HCT116 (cell line): ENCODE measurements around the gene FBXW4. TPM values are rescaled to one million over a fixed set of nuclear protein-coding genes. Genes with fewer than 3 reads are reported as not detected.

ENCODE experiments used
- ATAC-seq: fragments of 200-7000 bp; cut with Tn5 transposase; 2 replicates; pipeline ENCODE4 v1.9.1; 2020; ENCODE audit warnings: mild to moderate bottlenecking, moderate library complexity
- BruUV-seq: library from RNA; stranded (reverse); fragments of 400-500 nt; replicated peaks from 2 replicates; lab custom pipeline; 2021; lab: Mats Ljungman, UMichigan
- CTCF ChIA-PET: fragments of 300-600 bp; sonication (Branson Sonifier 250); formaldehyde crosslinking; loops from one replicate; lab custom pipeline; 2021; ENCODE audit warnings: antibody characterized with exemption; lab: Charles Lee
- POLR2A ChIA-PET: fragments of 300-600, 350-600 bp; sonication (Branson Sonifier 250); formaldehyde crosslinking; loops from one replicate; lab custom pipeline; 2021; ENCODE audit warnings: antibody characterized with exemption; lab: Charles Lee
- RAD21 ChIA-PET, 2 experiments: fragments of 300-600 bp; sonication (Branson Sonifier 250); formaldehyde crosslinking; loops; one replicate each; lab custom pipeline; 2023; ENCODE audit warnings: low total read pairs in 2 of 2; ENCODE audit not compliant: uncharacterized antibody in 2 of 2, unreplicated experiment in 2 of 2, low non-redundant PET in 1 of 2; lab: Charles Lee
- DNase-seq: peaks from one replicate; pipeline ENCODE4 v3.0.0-alpha.2; 2010; ENCODE audit warnings: low read depth, low spot score
- H2AFZ ChIP-seq: fragments of 200-600 bp; shearing (Covaris generic), sonication (generic); 2 replicates; pipeline ENCODE4 v1.6.1; 2017; ENCODE audit warnings: low read depth, mixed run types, mixed read lengths, antibody characterized with exemption, low read length; ENCODE audit not compliant: poor library complexity, severe bottlenecking
- H3K27ac ChIP-seq: 2 replicates; pipeline ENCODE4 v1.5.1; 2012; ENCODE audit warnings: low read depth, low read length
- H3K27me3 ChIP-seq: fragments of 200-600 bp; sonication (generic); 2 replicates; pipeline ENCODE4 v1.6.1; 2016; ENCODE audit warnings: mixed run types, low read length, mixed read lengths; ENCODE audit not compliant: insufficient read depth
- H3K36me3 ChIP-seq, 2 experiments: fragments of 200-500 bp in 1 of 2; fragments of 200-600 bp in 1 of 2; sonication (Bioruptor generic) in 1 of 2; sonication (generic) in 1 of 2; 2 replicates each; pipeline versions ENCODE4 v1.5.1 to v1.6.1; 2014 to 2016; ENCODE audit warnings: low read length in 2 of 2, inconsistent platforms in 1 of 2, mixed read lengths in 1 of 2, mixed run types in 1 of 2; ENCODE audit not compliant: insufficient read depth in 2 of 2, control insufficient read depth in 1 of 2
- H3K4me1 ChIP-seq, 2 experiments: fragments of 200-600 bp in 1 of 2; sonication (generic) in 1 of 2; 2 replicates each; pipeline versions ENCODE4 v1.5.1 to v1.6.1; 2012 to 2017; ENCODE audit warnings: low read length in 2 of 2, inconsistent platforms in 1 of 2, mild to moderate bottlenecking in 1 of 2, mixed read lengths in 1 of 2, mixed run types in 1 of 2, moderate library complexity in 1 of 2; ENCODE audit not compliant: insufficient read depth in 2 of 2, control insufficient read depth in 1 of 2
- H3K4me2 ChIP-seq: fragments of 200-600 bp; sonication (generic); 2 replicates; pipeline ENCODE4 v1.6.1; 2017; ENCODE audit warnings: mixed run types, low read length, mixed read lengths
- H3K4me3 ChIP-seq, 2 experiments: fragments of 200-600 bp in 1 of 2; sonication (generic) in 1 of 2; replicated peaks in 1 of 2; 2 replicates each; pipeline ENCODE4 v1.5.1; 2011 to 2016; ENCODE audit warnings: low read length in 2 of 2, control low read depth in 1 of 2, low read depth in 1 of 2, mild to moderate bottlenecking in 1 of 2, mixed read lengths in 1 of 2, mixed run types in 1 of 2
- H3K79me2 ChIP-seq: fragments of 200-600 bp; sonication (generic); 2 replicates; pipeline ENCODE4 v1.6.1; 2017; ENCODE audit warnings: mild to moderate bottlenecking, mixed run types, low read length, moderate library complexity, mixed read lengths; ENCODE audit not compliant: insufficient read depth
- H3K9ac ChIP-seq: fragments of 200-600 bp; sonication (generic); 2 replicates; pipeline ENCODE4 v1.6.1; 2016; ENCODE audit warnings: low read length, mixed read lengths
- H3K9me2 ChIP-seq: fragments of 200-600 bp; sonication (generic), shearing (Covaris generic); 2 replicates; pipeline ENCODE4 v1.6.1; 2017; ENCODE audit warnings: mixed run types, mild to moderate bottlenecking, moderate library complexity; ENCODE audit not compliant: insufficient read depth
- H3K9me3 ChIP-seq, 2 experiments: fragments of 200-500 bp in 1 of 2; fragments of 200-600 bp in 1 of 2; sonication (Bioruptor generic) in 1 of 2; sonication (generic) in 1 of 2; 2 replicates each; pipeline ENCODE4 v1.6.1; 2014 to 2017; ENCODE audit warnings: low read length in 2 of 2, mixed read lengths in 2 of 2, inconsistent platforms in 1 of 2, low read depth in 1 of 2, mild to moderate bottlenecking in 1 of 2, mixed run types in 1 of 2, moderate library complexity in 1 of 2; ENCODE audit not compliant: control insufficient read depth in 1 of 2, insufficient read depth in 1 of 2
- H4K20me1 ChIP-seq: fragments of 200-600 bp; sonication (generic), shearing (Covaris generic); 2 replicates; pipeline ENCODE4 v1.6.1; 2017; ENCODE audit warnings: mixed run types, mild to moderate bottlenecking, moderate library complexity; ENCODE audit not compliant: insufficient read depth
- EZH2 ChIP-seq: fragments of 200-600 bp; sonication (generic); IDR thresholded peaks from 2 replicates; pipeline ENCODE4 v1.6.1; 2017; ENCODE audit warnings: antibody characterized with exemption, mixed run types
- EZH2phosphoT487 ChIP-seq: fragments of 200-600 bp; IDR thresholded peaks from 2 replicates; pipeline ENCODE4 v1.6.1; 2018; ENCODE audit warnings: antibody characterized with exemption, borderline replicate concordance
- JUND ChIP-seq: IDR thresholded peaks from 2 replicates; pipeline ENCODE4 v1.6.1; 2012
- MAX ChIP-seq: IDR thresholded peaks from 2 replicates; pipeline ENCODE4 v1.6.1; 2012
- RAD21 ChIP-seq: IDR thresholded peaks from 2 replicates; pipeline ENCODE4 v1.6.1; 2012; ENCODE audit warnings: low read depth, mild to moderate bottlenecking
- TCF7L2 ChIP-seq: IDR thresholded peaks from 2 replicates; pipeline ENCODE4 v1.7.0; 2011; ENCODE audit warnings: borderline replicate concordance, inconsistent platforms; ENCODE audit not compliant: insufficient read depth, insufficient read length; ENCODE audit errors: extremely low read depth
- YY1 ChIP-seq: IDR thresholded peaks from 2 replicates; pipeline ENCODE4 v1.6.1; 2011; ENCODE audit warnings: low read length, low read depth, moderate library complexity, mild to moderate bottlenecking; ENCODE audit not compliant: insufficient replicate concordance; ENCODE audit errors: extremely low read depth
- ZFX ChIP-seq: fragments of 450-650 bp; IDR thresholded peaks from 2 replicates; pipeline ENCODE4 v1.6.1; 2017
- ZNF274 ChIP-seq: fragments of 200-500 bp; sonication (Bioruptor generic); IDR thresholded peaks from 2 replicates; pipeline ENCODE4 v1.6.1; 2014; ENCODE audit warnings: mild to moderate bottlenecking, low read depth, low read length, inconsistent platforms
- intact Hi-C: fragments of 100-400 bp; cut with micrococcal nuclease; formaldehyde crosslinking; loops from 2 replicates; pipeline ENCODE4 v1.10.0; 2022
- total RNA-seq: library from RNA; stranded (reverse); gene quantifications from one replicate; pipeline ENCODE4 v1.2.1, GENCODE V29; 2021; ENCODE audit not compliant: unreplicated experiment

FBXW4 gene
- total RNA-seq, 1 experiment from 2014 or later: 35.3 TPM

GRCh38 chr10:101575580-101576210 lies 119.3 kb downstream of the FBXW4 start:
- POLR2A ChIA-PET: interaction anchor here (0.6 to 0.9 kb wide), 4 partner anchors 363 to 541 kb away, joined by 3 to 4 read pairs (median 3); no protein-coding TSS in a partner anchor
- CTCF ChIA-PET: interaction anchor here (1.5 to 1.8 kb wide), 3 partner anchors 27 to 362 kb away, joined by 4 to 6 read pairs (median 5); no protein-coding TSS in a partner anchor
- Histone ChIP-seq H4K20me1 (no peaks in the 10 kb centered on the region), H3K27ac (no peak overlapping the region), H3K4me2 (no peak overlapping the region), H3K4me3 (no peak overlapping the region), H2AFZ (no peak overlapping the region), H3K9me2 (no peaks in the 10 kb centered on the region), H3K4me1 (peaks cover 3 to 11% of the 10 kb centered on the region in 2 experiments; a peak in 3 of 4 replicates), H3K36me3 (no peaks in the 10 kb centered on the region; a peak in 1 of 4 replicates), H3K9me3 (no peaks in the 10 kb centered on the region), H3K79me2 (no peaks in the 10 kb centered on the region), H3K9ac (no peak overlapping the region)
- RAD21 ChIA-PET: interaction anchor here in 1 of 2 experiments (0.6 to 1.7 kb wide), 2 partner anchors 10 to 205 kb away, joined by 3 read pairs; no protein-coding TSS in a partner anchor
- intact Hi-C loops: loop anchor here (10.0 kb wide), 1 partner anchor 511 kb away; the partner anchor contains the start of gene KAZALD1
- ATAC-seq: no peak
- no TSS peak for BruUV-seq
- TF ChIP-seq ZNF274: no peak
- no peak for TF ChIP-seq EZH2
- TF ChIP-seq RAD21: no peak
- TF ChIP-seq, all 23 proteins: peak for 0
- DNase-seq: no peak
- H3K27me3 ChIP-seq: no peaks in the 10 kb centered on the region

GRCh38 chr10:101575091-101575490 lies 119.9 kb downstream of the FBXW4 start:
- Histone ChIP-seq H3K79me2 (no peaks in the 10 kb centered on the region), H3K4me1 (peaks cover 6 to 16% of the 10 kb centered on the region in 2 experiments), H3K4me3 (no peak overlapping the region), H3K27me3 (no peaks in the 10 kb centered on the region), H3K9ac (no peak overlapping the region), H4K20me1 (no peaks in the 10 kb centered on the region), H3K9me3 (no peaks in the 10 kb centered on the region), H2AFZ (no peak overlapping the region), H3K4me2 (no peak overlapping the region), H3K27ac (no peak overlapping the region), H3K36me3 (no peaks in the 10 kb centered on the region; a peak in 1 of 4 replicates), H3K9me2 (no peaks in the 10 kb centered on the region)
- no peak for DNase-seq
- no TSS peak for BruUV-seq
- CTCF ChIA-PET: interaction anchor here (1.8 kb wide), 2 partner anchors 27 to 361 kb away, joined by 4 to 5 read pairs; no protein-coding TSS in a partner anchor
- RAD21 ChIA-PET: no interaction called here
- ATAC-seq: no peak
- intact Hi-C loops: loop anchor here (10.0 kb wide), 1 partner anchor 510 kb away; the partner anchor contains the start of gene KAZALD1
- POLR2A ChIA-PET: no interaction called here
- TF ChIP-seq JUND: no peak
- TF ChIP-seq YY1: no peak
- TF ChIP-seq MAX: no peak
- no peak for TF ChIP-seq ZFX
- no peak for TF ChIP-seq TCF7L2
- no peak for TF ChIP-seq EZH2phosphoT487
